Measurements from ENCODE around the gene NSD2. TPM values are rescaled to one million over a fixed set of nuclear protein-coding genes. Genes with fewer than 3 reads are reported as not detected.

Gene NSD2
- total RNA-seq, 2 donors from 2014 or later, result 153 to 208 TPM

- H3K9ac ChIP-seq (ENCODE audit: extremely low read depth, low read length, poor library complexity, severe bottlenecking), result no peak overlapping the region
- DNase-seq, result no peak
- no peak for TF ChIP-seq CTCF (conservative IDR thresholded peaks at IDR 0.05)
- H3K9me3 Mint-ChIP-seq, result no peaks in the 10 kb centered on the region
- H3K4me3 Mint-ChIP-seq, result no peak overlapping the region
- no peak overlapping the region for H3K4me3 ChIP-seq (ENCODE audit: low read length)
- no peaks in the 10 kb centered on the region for H3K27me3 Mint-ChIP-seq (ENCODE audit: insufficient read depth)
- no peaks in the 10 kb centered on the region for H3K4me1 ChIP-seq (ENCODE audit: control insufficient read depth, insufficient read depth, low read length)
- H3K27ac Mint-ChIP-seq, result peak overlapping the region; percentile 45
- H3K27ac ChIP-seq (ENCODE audit: low read depth, low read length), result no peak overlapping the region
- peaks cover 77% of the 10 kb centered on the region for H3K36me3 Mint-ChIP-seq (ENCODE audit: low read depth)
- no peaks in the 10 kb centered on the region for H3K9me3 ChIP-seq (ENCODE audit: control insufficient read depth, low read length)
- peaks cover 85% of the 10 kb centered on the region for H3K36me3 ChIP-seq (ENCODE audit: control insufficient read depth, insufficient read depth, low read length)
- 95 to 98% methylated on average over 11 to 14 of the region's 14 CpGs for WGBS, 2 experiments (ENCODE audit: insufficient coverage in 1 of 2, insufficient read length in 1 of 2)
- no peaks in the 10 kb centered on the region for H3K4me1 Mint-ChIP-seq
- H3K27me3 ChIP-seq (ENCODE audit: control insufficient read depth, insufficient read depth, low read length, poor library complexity, severe bottlenecking), result no peaks in the 10 kb centered on the region
These were observed 104.2 kb downstream of the NSD2 start for GRCh38 chr4:1975391-1975801.

GRCh38 chr4:1975880-1976279 lies 104.7 kb downstream of the NSD2 start:
- Mint-ChIP-seq H3K36me3 (ENCODE audit: low read depth) (peaks cover 80% of the 10 kb centered on the region), H3K4me3 (no peak overlapping the region), H3K27me3 (ENCODE audit: insufficient read depth) (no peaks in the 10 kb centered on the region), H3K27ac (peak overlapping the region; percentile 45), H3K9me3 (no peaks in the 10 kb centered on the region), H3K4me1 (no peaks in the 10 kb centered on the region)
- Histone ChIP-seq H3K36me3 (ENCODE audit: control insufficient read depth, insufficient read depth, low read length) (peaks cover 83% of the 10 kb centered on the region), H3K9me3 (ENCODE audit: control insufficient read depth, low read length) (no peaks in the 10 kb centered on the region), H3K9ac (ENCODE audit: extremely low read depth, low read length, poor library complexity, severe bottlenecking) (no peak overlapping the region), H3K4me3 (ENCODE audit: low read length) (no peak overlapping the region), H3K27ac (ENCODE audit: low read depth, low read length) (no peak overlapping the region), H3K4me1 (ENCODE audit: control insufficient read depth, insufficient read depth, low read length) (no peaks in the 10 kb centered on the region), H3K27me3 (ENCODE audit: control insufficient read depth, insufficient read depth, low read length, poor library complexity, severe bottlenecking) (no peaks in the 10 kb centered on the region)
- TF ChIP-seq CTCF (conservative IDR thresholded peaks at IDR 0.05), result no peak
- no peak for DNase-seq
- WGBS, 2 experiments (ENCODE audit: insufficient coverage in 1 of 2, insufficient read length in 1 of 2), result 95 to 99% methylated on average over 11 of the region's 11 CpGs

GRCh38 chr4:1976416-1977352 lies 105.5 kb downstream of the NSD2 start:
- Mint-ChIP-seq H3K9me3 (no peaks in the 10 kb centered on the region), H3K27ac (peak overlapping the region; percentile 44), H3K4me3 (no peak overlapping the region), H3K27me3 (ENCODE audit: insufficient read depth) (no peaks in the 10 kb centered on the region), H3K4me1 (no peaks in the 10 kb centered on the region), H3K36me3 (ENCODE audit: low read depth) (peaks cover 83% of the 10 kb centered on the region)
- H3K4me1 ChIP-seq (ENCODE audit: control insufficient read depth, insufficient read depth, low read length), result no peaks in the 10 kb centered on the region
- DNase-seq, result peak; percentile 39
- H3K27me3 ChIP-seq (ENCODE audit: control insufficient read depth, insufficient read depth, low read length, poor library complexity, severe bottlenecking), result no peaks in the 10 kb centered on the region
- no peak overlapping the region for H3K27ac ChIP-seq (ENCODE audit: low read depth, low read length)
- no peaks in the 10 kb centered on the region for H3K9me3 ChIP-seq (ENCODE audit: control insufficient read depth, low read length)
- H3K36me3 ChIP-seq (ENCODE audit: control insufficient read depth, insufficient read depth, low read length), result peaks cover 83% of the 10 kb centered on the region
- TF ChIP-seq CTCF (conservative IDR thresholded peaks at IDR 0.05), result no peak
- H3K4me3 ChIP-seq (ENCODE audit: low read length), result no peak overlapping the region
- 95 to 97% methylated on average over 26 to 35 of the region's 35 CpGs for WGBS, 2 experiments (ENCODE audit: insufficient coverage in 1 of 2, insufficient read length in 1 of 2)
- H3K9ac ChIP-seq (ENCODE audit: extremely low read depth, low read length, poor library complexity, severe bottlenecking), result no peak overlapping the region
